Gastroesophageal sphincter (tissue), 4 donors: ENCODE measurements around the gene WDR4. TPM values are rescaled to one million over a fixed set of nuclear protein-coding genes. Genes with fewer than 3 reads are reported as not detected.
"Not testable (repeated sequence)": the region's sequence is repeated elsewhere in the genome, so short reads cannot be mapped to it uniquely, and the experiment has no call there.

Source experiments
- ATAC-seq: fragments of 150-250 bp; one replicate; pipeline ENCODE4 v1.9.1; 2016; ENCODE audit warnings: mild to moderate bottlenecking, moderate library complexity
- H3K27ac ChIP-seq, 4 donors: fragments of 200-600 bp; sonication (generic) in 3 of 4; 1 replicate in 3 of 4; 2 replicates in 1 of 4; pipeline ENCODE4 v1.5.1; 2016 to 2019
- H3K27me3 ChIP-seq: fragments of 200-600 bp; sonication (generic); one replicate; pipeline ENCODE4 v1.5.1; 2019
- H3K36me3 ChIP-seq, 2 donors: fragments of 200-600 bp; sonication (generic); one replicate each; pipeline ENCODE4 v1.5.1; 2019; ENCODE audit warnings: control low read depth in 1 of 2
- H3K4me1 ChIP-seq, 3 donors: fragments of 200-600 bp; sonication (generic); 1 replicate in 2 of 3; 2 replicates in 1 of 3; pipeline ENCODE4 v1.5.1; 2016 to 2019; ENCODE audit warnings: control low read depth in 2 of 3
- H3K4me3 ChIP-seq, 2 donors: fragments of 200-600 bp; sonication (generic); one replicate each; pipeline ENCODE4 v1.5.1; 2019; ENCODE audit warnings: mild to moderate bottlenecking in 1 of 2, moderate library complexity in 1 of 2
- H3K9me3 ChIP-seq, 3 donors: fragments of 200-600 bp; sonication (generic); one replicate each; pipeline ENCODE4 v1.5.1; 2017 to 2019; ENCODE audit warnings: control low read depth in 2 of 3
- EP300 ChIP-seq: sonication (generic); formaldehyde crosslinking; IDR thresholded peaks from one replicate; pipeline ENCODE4 v1.6.1; 2017; ENCODE audit warnings: antibody characterized with exemption, mild to moderate bottlenecking
- POLR2A ChIP-seq, 2 donors: fragments of 450-650 bp; IDR thresholded peaks; one replicate each; pipeline ENCODE4 v1.6.1; 2017; ENCODE audit warnings: antibody characterized with exemption in 2 of 2, mild to moderate bottlenecking in 2 of 2, moderate library complexity in 1 of 2
- POLR2AphosphoS5 ChIP-seq: sonication (generic); formaldehyde crosslinking; IDR thresholded peaks from one replicate; pipeline ENCODE4 v1.6.1; 2017; ENCODE audit warnings: antibody characterized with exemption
- WGBS, 2 donors: methylation state at CpG; one replicate each; pipeline ENCODE4 v1.1.5; 2018; ENCODE audit warnings: low coverage in 1 of 2; 5-methylcytosine and 5-hydroxymethylcytosine counted together
- total RNA-seq, 4 donors: library from RNA; depleted of rRNA; stranded (reverse); fragments of >200 nt; gene quantifications; one replicate each; pipeline ENCODE4 v1.1.0, GENCODE V29; 2016
- TF ChIP-seq, protein P1 (sequence below), 4 experiments: fragments of 200-600 bp in 2 of 4; fragments of 450-650 bp in 2 of 4; sonication (generic) in 1 of 4; IDR thresholded peaks; one replicate each; pipeline ENCODE4 v1.5.1; 2017 to 2019; ENCODE audit warnings: antibody characterized with exemption in 4 of 4, mild to moderate bottlenecking in 2 of 4, moderate library complexity in 2 of 4

WDR4 gene
- total RNA-seq, 4 donors from 2014 or later = 3.9 to 10.0 (median 7.5) TPM

DNA sequence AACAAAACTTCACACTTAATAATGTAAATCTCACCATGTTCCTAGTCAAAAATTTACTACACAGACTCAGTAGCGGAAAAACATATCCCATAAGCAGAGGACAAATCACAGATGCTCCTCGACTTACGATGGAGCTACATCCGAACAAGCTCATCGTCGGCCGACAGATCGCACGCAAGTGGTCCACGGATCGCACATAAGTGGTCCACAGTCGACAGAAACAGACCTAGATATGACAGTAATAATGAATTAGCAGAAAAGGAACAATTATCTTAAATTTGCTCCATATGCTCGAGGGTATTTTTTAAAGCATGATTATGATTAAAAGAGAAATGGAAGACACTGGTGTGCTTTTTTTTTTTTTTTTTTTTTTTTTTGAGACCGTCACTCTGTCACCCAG is 36.3 kb downstream of the WDR4 start:
- Histone ChIP-seq H3K27me3 (no peaks in the 10 kb centered on the region), H3K9me3 (no peaks in the 10 kb centered on the region), H3K27ac (no peak overlapping the region), H3K36me3 (peaks cover 0 to 86% of the 10 kb centered on the region in 2 donors), H3K4me3 (no peak overlapping the region), H3K4me1 (peaks cover 0 to 20% (median 0%) of the 10 kb centered on the region in 3 donors)
- TF ChIP-seq EP300 = no peak
- TF ChIP-seq, protein P1, sequence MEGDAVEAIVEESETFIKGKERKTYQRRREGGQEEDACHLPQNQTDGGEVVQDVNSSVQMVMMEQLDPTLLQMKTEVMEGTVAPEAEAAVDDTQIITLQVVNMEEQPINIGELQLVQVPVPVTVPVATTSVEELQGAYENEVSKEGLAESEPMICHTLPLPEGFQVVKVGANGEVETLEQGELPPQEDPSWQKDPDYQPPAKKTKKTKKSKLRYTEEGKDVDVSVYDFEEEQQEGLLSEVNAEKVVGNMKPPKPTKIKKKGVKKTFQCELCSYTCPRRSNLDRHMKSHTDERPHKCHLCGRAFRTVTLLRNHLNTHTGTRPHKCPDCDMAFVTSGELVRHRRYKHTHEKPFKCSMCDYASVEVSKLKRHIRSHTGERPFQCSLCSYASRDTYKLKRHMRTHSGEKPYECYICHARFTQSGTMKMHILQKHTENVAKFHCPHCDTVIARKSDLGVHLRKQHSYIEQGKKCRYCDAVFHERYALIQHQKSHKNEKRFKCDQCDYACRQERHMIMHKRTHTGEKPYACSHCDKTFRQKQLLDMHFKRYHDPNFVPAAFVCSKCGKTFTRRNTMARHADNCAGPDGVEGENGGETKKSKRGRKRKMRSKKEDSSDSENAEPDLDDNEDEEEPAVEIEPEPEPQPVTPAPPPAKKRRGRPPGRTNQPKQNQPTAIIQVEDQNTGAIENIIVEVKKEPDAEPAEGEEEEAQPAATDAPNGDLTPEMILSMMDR (IDR thresholded peaks at IDR 0.05) = no peak
- TF ChIP-seq POLR2AphosphoS5 = no peak
- TF ChIP-seq POLR2A (IDR thresholded peaks at IDR 0.05) = no peak
- no peak for ATAC-seq
- WGBS, 2 donors = 91 to 92% methylated on average over 9 to 14 of the region's 14 CpGs

GRCh38 chr21:42841916-42842655 is 37.3 kb downstream of the WDR4 start:
- not testable (repeated sequence) for H3K27ac ChIP-seq, H3K27me3 ChIP-seq, H3K4me3 ChIP-seq, H3K9me3 ChIP-seq
- Histone ChIP-seq H3K36me3 (peaks cover 0 to 76% of the 10 kb centered on the region in 2 donors), H3K4me1 (peaks cover 0 to 20% (median 0%) of the 10 kb centered on the region in 3 donors)
- ATAC-seq = peak; percentile 3
- no CpG with 5 or more reads among the region's 22 CpGs for WGBS, 2 donors

- Histone ChIP-seq H3K9me3 (no peaks in the 10 kb centered on the region), H3K4me1 (peaks cover 0 to 20% (median 0%) of the 10 kb centered on the region in 3 donors), H3K36me3 (peaks cover 0 to 69% of the 10 kb centered on the region in 2 donors), H3K4me3 (no peak overlapping the region), H3K27me3 (no peaks in the 10 kb centered on the region), H3K27ac (no peak overlapping the region)
- WGBS, 2 donors = no CpG with 5 or more reads among the region's 21 CpGs
- TF ChIP-seq, protein P1 (IDR thresholded peaks at IDR 0.05) = no peak
- TF ChIP-seq POLR2A (IDR thresholded peaks at IDR 0.05) (no peak), EP300 (no peak), POLR2AphosphoS5 (no peak)
- no peak for ATAC-seq
These were observed 38.0 kb downstream of the WDR4 start for GRCh38 chr21:42841156-42841915.

GRCh38 chr21:42840411-42841155 is 38.8 kb downstream of the WDR4 start:
- peaks cover 0 to 61% of the 10 kb centered on the region in 2 donors for H3K36me3 ChIP-seq
- ATAC-seq = no peak

More at GRCh38 chr21:42840411-42841155, 38.8 kb downstream of the WDR4 start:
- Histone ChIP-seq H3K27ac (no peak overlapping the region), H3K27me3 (no peaks in the 10 kb centered on the region), H3K9me3 (no peaks in the 10 kb centered on the region), H3K4me3 (no peak overlapping the region), H3K4me1 (peaks cover 0 to 17% (median 0%) of the 10 kb centered on the region in 3 donors)
- 90 to 94% methylated on average over 13 to 14 of the region's 14 CpGs for WGBS, 2 donors
- TF ChIP-seq POLR2AphosphoS5 (no peak), POLR2A (IDR thresholded peaks at IDR 0.05) (no peak), EP300 (no peak)
- TF ChIP-seq, protein P1 (IDR thresholded peaks at IDR 0.05) = no peak
